DOHH2 (cell line): Measurements from ENCODE around the gene CRAMP1.

Source experiments
- H3F3A ChIP-seq: fragments of 200-600 bp; sonication (generic), shearing (Covaris generic); 2 replicates; pipeline ENCODE4 v1.6.0; 2016; ENCODE audit warnings: antibody characterized with exemption, mild to moderate bottlenecking; ENCODE audit not compliant: control insufficient read depth, insufficient read depth
- H3K27ac ChIP-seq: fragments of 200-600 bp; sonication (generic); 2 replicates; pipeline ENCODE4 v1.5.1; 2014; ENCODE audit warnings: low read depth, mild to moderate bottlenecking, low read length, moderate library complexity
- H3K27me3 ChIP-seq: fragments of 200-600 bp; sonication (generic); 2 replicates; pipeline ENCODE4 v1.6.1; 2014; ENCODE audit warnings: mild to moderate bottlenecking, low read length, mixed read lengths; ENCODE audit not compliant: control insufficient read depth
- H3K36me3 ChIP-seq: fragments of 200-600 bp; sonication (generic); 2 replicates; pipeline ENCODE4 v1.6.1; 2014; ENCODE audit warnings: mild to moderate bottlenecking, low read length, moderate library complexity, mixed read lengths; ENCODE audit not compliant: control insufficient read depth
- H3K4me1 ChIP-seq: fragments of 200-600 bp; sonication (generic); 2 replicates; pipeline ENCODE4 v1.6.1; 2014; ENCODE audit warnings: mild to moderate bottlenecking, low read length, mixed read lengths; ENCODE audit not compliant: control insufficient read depth
- H3K4me2 ChIP-seq: fragments of 200-600 bp; sonication (generic); 2 replicates; pipeline ENCODE4 v1.6.0; 2014; ENCODE audit warnings: mild to moderate bottlenecking, low read length, moderate library complexity
- H3K4me3 ChIP-seq: fragments of 200-600 bp; sonication (generic); 2 replicates; pipeline ENCODE4 v1.5.1; 2014; ENCODE audit warnings: mild to moderate bottlenecking, low read length, mixed read lengths
- H3K79me2 ChIP-seq: fragments of 200-600 bp; sonication (generic); 2 replicates; pipeline ENCODE4 v1.6.1; 2014; ENCODE audit warnings: mild to moderate bottlenecking, low read length, mixed read lengths; ENCODE audit not compliant: control insufficient read depth
- H3K9me2 ChIP-seq: fragments of 200-600 bp; sonication (generic); replicated peaks from 2 replicates; pipeline ENCODE4 v1.6.1; 2014; ENCODE audit warnings: mild to moderate bottlenecking, low read length, mixed read lengths; ENCODE audit not compliant: control insufficient read depth
- H3K9me3 ChIP-seq: fragments of 200-600 bp; sonication (generic); 2 replicates; pipeline ENCODE4 v1.6.1; 2014; ENCODE audit warnings: antibody characterized with exemption, low read length, mixed read lengths; ENCODE audit not compliant: control insufficient read depth, insufficient read depth
- H4K20me1 ChIP-seq: fragments of 200-600 bp; sonication (generic); 2 replicates; pipeline ENCODE4 v1.6.0; 2014; ENCODE audit warnings: low read depth, mild to moderate bottlenecking, antibody characterized with exemption, low read length, moderate library complexity; ENCODE audit not compliant: control insufficient read depth, insufficient read depth
- EZH2phosphoT487 ChIP-seq: fragments of 200-600 bp; sonication (generic); IDR thresholded peaks from 2 replicates; pipeline ENCODE4 v1.6.1; 2017; ENCODE audit warnings: borderline replicate concordance, mild to moderate bottlenecking, antibody characterized with exemption, low read length, moderate library complexity, mixed read lengths
- TF ChIP-seq, protein P1 (sequence below): fragments of 200-600 bp; sonication (generic); IDR thresholded peaks from one replicate; pipeline ENCODE4 v1.5.1; 2014; ENCODE audit warnings: antibody characterized with exemption, mild to moderate bottlenecking, low read depth, low read length; ENCODE audit not compliant: poor library complexity, severe bottlenecking

The CRAMP1 gene

DNA sequence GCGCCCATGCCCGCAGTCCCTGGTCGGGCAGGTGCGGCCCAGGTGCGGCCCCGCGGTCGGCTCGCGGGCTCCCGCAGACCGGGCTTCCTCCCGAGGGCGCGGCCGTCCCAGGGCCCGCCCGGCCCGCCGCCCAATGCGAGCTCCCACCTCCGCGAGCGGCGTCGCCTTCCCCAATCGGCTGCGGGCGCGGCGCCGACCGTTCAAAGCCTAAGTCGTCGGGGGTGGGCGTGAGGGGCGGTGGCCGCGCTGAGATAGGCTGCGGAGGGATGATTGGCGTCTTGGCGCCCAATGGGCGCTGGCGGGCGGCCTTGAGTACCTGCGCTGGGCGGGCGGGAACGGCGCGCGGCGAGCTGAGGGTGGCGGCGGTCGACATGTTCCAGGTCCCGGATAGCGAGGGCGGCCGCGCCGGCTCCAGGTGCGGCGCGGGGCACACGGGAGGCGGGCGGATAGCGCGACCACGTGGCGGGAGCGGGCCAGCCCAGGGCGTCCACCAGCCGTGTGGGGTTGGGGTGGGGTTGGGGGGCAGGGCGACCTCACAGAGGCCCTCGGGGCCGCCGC, 65.9 kb downstream of the CRAMP1 start, which contains the start of gene JPT2:
Gene JPT2 (plus strand): TSS at position 338 of the 558 bp plus-strand sequence. CDS start 34 bp downstream, at position 372.
- Histone ChIP-seq H3K27me3 (no peaks in the 10 kb centered on the region), H3K79me2 (peaks cover 54% of the 10 kb centered on the region), H3K9me3 (no peaks in the 10 kb centered on the region), H3F3A (0 out of 2 replicates have a peak, but pooled peaks cover 10% of the 10 kb centered on the region), H4K20me1 (peaks cover 10% of the 10 kb centered on the region), H3K27ac (peak within 1 kb of the TSS; percentile 65), H3K36me3 (peaks cover 71% of the 10 kb centered on the region), H3K9me2 (no peaks in the 10 kb centered on the region), H3K4me2 (peak within 1 kb of the TSS; percentile 78), H3K4me3 (peak within 1 kb of the TSS; percentile 92), H3K4me1 (peaks cover 26% of the 10 kb centered on the region)
- TF ChIP-seq EZH2phosphoT487: no peak
- TF ChIP-seq, protein P1, sequence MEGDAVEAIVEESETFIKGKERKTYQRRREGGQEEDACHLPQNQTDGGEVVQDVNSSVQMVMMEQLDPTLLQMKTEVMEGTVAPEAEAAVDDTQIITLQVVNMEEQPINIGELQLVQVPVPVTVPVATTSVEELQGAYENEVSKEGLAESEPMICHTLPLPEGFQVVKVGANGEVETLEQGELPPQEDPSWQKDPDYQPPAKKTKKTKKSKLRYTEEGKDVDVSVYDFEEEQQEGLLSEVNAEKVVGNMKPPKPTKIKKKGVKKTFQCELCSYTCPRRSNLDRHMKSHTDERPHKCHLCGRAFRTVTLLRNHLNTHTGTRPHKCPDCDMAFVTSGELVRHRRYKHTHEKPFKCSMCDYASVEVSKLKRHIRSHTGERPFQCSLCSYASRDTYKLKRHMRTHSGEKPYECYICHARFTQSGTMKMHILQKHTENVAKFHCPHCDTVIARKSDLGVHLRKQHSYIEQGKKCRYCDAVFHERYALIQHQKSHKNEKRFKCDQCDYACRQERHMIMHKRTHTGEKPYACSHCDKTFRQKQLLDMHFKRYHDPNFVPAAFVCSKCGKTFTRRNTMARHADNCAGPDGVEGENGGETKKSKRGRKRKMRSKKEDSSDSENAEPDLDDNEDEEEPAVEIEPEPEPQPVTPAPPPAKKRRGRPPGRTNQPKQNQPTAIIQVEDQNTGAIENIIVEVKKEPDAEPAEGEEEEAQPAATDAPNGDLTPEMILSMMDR: no peak

DNA sequence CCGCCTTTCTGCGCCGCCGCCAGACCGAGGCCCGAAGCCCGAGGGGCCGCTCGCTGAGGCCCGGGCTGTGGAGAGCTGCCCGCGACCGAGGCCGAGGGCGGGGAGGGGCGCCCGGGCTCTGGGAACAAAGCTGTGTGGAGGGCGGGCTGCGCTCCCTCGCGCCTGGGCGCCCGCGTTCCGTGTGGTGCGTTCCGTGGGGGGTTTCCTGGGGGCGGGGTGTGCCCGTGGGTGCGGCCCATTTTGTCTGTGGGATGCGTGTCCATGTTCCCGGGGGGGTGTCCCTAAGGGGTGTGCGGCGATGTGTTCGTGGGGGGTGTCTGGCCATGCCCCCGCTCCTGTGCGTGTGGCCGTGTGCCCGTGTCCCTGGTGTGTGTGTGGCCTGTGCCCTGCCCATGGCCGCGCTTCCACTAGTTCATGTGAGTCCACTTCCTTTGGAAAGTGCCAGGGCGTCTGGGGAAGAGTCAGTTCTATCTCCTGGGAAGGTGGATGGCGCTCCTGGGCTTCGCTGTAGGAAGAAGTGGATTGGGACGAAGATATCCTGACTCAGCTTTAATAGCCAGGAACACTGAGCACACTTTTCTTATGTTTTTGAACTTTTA, 66.4 kb downstream of the CRAMP1 start:
- H4K20me1 ChIP-seq: peaks cover 12% of the 10 kb centered on the region

DNA sequence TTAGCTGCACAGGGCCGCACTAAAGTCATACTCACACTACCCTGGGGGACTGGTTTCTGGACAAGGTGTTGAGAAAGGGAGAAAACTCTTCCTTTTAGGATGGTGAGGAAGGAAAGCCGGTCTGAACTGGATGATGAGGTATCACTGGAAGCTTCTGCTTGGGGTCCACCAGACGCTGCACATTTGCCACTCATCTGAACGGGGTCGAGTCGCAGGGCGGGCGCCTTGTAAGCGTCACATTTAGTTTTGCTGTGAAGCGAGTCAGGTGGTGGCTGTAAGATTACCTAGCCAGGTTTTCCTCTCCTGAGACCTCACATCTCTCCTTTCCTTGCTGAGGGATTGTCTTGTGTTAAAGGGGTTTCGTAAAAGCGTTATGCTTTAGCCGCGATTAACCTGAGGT, 68.2 kb downstream of the CRAMP1 start:
- H3K27me3 ChIP-seq: no peaks in the 10 kb centered on the region
- H3K27ac ChIP-seq: no peak overlapping the region
- H3K9me3 ChIP-seq: no peaks in the 10 kb centered on the region
- no peak overlapping the region; the same call in 1 of the 2 replicates for H3K4me3 ChIP-seq
- peaks cover 68% of the 10 kb centered on the region for H3K36me3 ChIP-seq
- peak overlapping the region; percentile 78; the same call in 1 of the 2 replicates for H3K4me2 ChIP-seq
- H4K20me1 ChIP-seq: peaks cover 17% of the 10 kb centered on the region
- TF ChIP-seq, protein P1: no peak
- TF ChIP-seq EZH2phosphoT487: no peak
- 0 out of 2 replicates have a peak, but pooled peaks cover 10% of the 10 kb centered on the region for H3F3A ChIP-seq
- H3K9me2 ChIP-seq: no peaks in the 10 kb centered on the region
- peaks cover 77% of the 10 kb centered on the region for H3K79me2 ChIP-seq
- H3K4me1 ChIP-seq: peaks cover 26% of the 10 kb centered on the region

More for the DNA sequence above, 66.4 kb downstream of the CRAMP1 start:
- TF ChIP-seq EZH2phosphoT487: no peak
- TF ChIP-seq, protein P1: no peak
- H3K79me2 ChIP-seq: peaks cover 60% of the 10 kb centered on the region
- H3K4me2 ChIP-seq: peak overlapping the region; percentile 78
- H3K9me3 ChIP-seq: no peaks in the 10 kb centered on the region
- no peaks in the 10 kb centered on the region for H3K27me3 ChIP-seq
- peaks cover 70% of the 10 kb centered on the region for H3K36me3 ChIP-seq
- H3F3A ChIP-seq: 0 out of 2 replicates have a peak, but pooled peaks cover 10% of the 10 kb centered on the region
- peaks cover 26% of the 10 kb centered on the region for H3K4me1 ChIP-seq
- H3K9me2 ChIP-seq: no peaks in the 10 kb centered on the region
- H3K27ac ChIP-seq: peak overlapping the region; percentile 65
- peak overlapping the region; percentile 92 for H3K4me3 ChIP-seq
